ENCODE measurements around the gene PPP1R9B.

DNA sequence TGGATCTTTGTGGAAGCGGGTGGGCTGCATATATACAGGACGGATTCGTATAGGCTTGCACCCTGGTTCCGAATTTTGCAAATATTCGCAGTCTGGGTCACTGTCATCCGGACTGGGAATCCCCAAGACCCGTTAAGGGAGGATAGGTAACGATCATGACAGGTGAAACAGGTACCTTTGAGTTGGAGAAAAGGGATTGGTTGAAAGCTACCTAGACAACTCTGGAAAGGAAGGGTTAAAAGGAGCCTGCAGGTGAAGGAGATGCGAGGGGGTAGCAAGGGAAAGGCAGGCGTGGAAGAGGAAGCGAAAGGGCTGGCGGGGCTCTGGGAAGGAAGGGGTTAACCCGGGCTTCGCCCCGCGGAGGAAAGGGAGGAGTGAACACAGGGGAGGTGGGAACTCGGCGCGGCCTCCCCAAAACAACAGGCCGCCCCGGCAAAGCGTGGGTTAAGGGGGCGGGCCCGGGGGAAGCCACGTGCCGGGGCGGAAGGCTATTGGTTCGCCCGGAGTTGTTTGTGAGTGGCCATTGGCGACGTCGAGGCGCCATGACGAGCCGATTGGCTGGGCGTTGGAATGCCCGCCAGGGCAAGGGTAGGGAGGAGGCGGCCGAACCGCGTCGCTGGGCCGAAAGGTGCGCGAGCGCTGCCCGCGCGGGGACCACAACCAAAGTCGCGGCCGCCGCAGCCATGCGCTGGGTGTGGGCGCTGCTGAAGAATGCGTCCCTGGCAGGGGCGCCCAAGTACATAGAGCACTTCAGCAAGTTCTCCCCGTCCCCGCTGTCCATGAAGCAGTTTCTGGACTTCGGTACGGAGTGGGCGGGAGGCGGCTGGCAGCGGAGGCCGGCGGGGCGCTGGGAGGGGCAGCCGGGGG lies 55.5 kb downstream of the PPP1R9B start, which contains the start of gene PDK2:
- TF ChIP-seq, protein P1, sequence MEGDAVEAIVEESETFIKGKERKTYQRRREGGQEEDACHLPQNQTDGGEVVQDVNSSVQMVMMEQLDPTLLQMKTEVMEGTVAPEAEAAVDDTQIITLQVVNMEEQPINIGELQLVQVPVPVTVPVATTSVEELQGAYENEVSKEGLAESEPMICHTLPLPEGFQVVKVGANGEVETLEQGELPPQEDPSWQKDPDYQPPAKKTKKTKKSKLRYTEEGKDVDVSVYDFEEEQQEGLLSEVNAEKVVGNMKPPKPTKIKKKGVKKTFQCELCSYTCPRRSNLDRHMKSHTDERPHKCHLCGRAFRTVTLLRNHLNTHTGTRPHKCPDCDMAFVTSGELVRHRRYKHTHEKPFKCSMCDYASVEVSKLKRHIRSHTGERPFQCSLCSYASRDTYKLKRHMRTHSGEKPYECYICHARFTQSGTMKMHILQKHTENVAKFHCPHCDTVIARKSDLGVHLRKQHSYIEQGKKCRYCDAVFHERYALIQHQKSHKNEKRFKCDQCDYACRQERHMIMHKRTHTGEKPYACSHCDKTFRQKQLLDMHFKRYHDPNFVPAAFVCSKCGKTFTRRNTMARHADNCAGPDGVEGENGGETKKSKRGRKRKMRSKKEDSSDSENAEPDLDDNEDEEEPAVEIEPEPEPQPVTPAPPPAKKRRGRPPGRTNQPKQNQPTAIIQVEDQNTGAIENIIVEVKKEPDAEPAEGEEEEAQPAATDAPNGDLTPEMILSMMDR (IDR thresholded peaks at IDR 0.05), result peak in 2 of 3 experiments; percentile 7 to 17
- TF ChIP-seq POLR2A (IDR thresholded peaks at IDR 0.05), result no peak
